A549 (cell line): ENCODE data around the gene ROBO1.

Experiments used
- CHD4 ChIP-seq: fragments of 200-600 bp; sonication (generic); IDR thresholded peaks from 2 replicates; pipeline ENCODE4 v1.6.1; 2016; ENCODE audit warnings: antibody characterized with exemption, mild to moderate bottlenecking, borderline replicate concordance
- CTCF ChIP-seq: fragments of >200 bp; sonication (Bioruptor Twin); formaldehyde crosslinking; IDR thresholded peaks from 3 replicates; pipeline ENCODE4 v1.5.1; 2016
- HES2 ChIP-seq: fragments of >200 bp; sonication (Bioruptor Twin); formaldehyde crosslinking; IDR thresholded peaks from 2 replicates; pipeline ENCODE4 v1.6.1; 2016
- MAX ChIP-seq: IDR thresholded peaks from 2 replicates; pipeline ENCODE4 v1.6.1; 2012
- MYC ChIP-seq: IDR thresholded peaks from 2 replicates; pipeline ENCODE4 v1.6.1; 2012; ENCODE audit warnings: mild to moderate bottlenecking, inconsistent platforms, low read length, improper control_type of control experiment, borderline replicate concordance
- POLR2A ChIP-seq: IDR thresholded peaks from 2 replicates; pipeline ENCODE4 v1.6.1; 2012; ENCODE audit warnings: mild to moderate bottlenecking, low read length
- RFX5 ChIP-seq: fragments of 450-650 bp; IDR thresholded peaks from 2 replicates; pipeline ENCODE4 v1.7.1; 2014; ENCODE audit warnings: antibody characterized with exemption, mild to moderate bottlenecking, moderate library complexity
- SREBF2 ChIP-seq: fragments of 450-650 bp; IDR thresholded peaks from 2 replicates; pipeline ENCODE4 v1.6.1; 2014; ENCODE audit warnings: mild to moderate bottlenecking, moderate library complexity
- USF2 ChIP-seq: fragments of 450-650 bp; IDR thresholded peaks from 2 replicates; pipeline ENCODE4 v1.6.1; 2014; ENCODE audit warnings: antibody characterized with exemption

- TF ChIP-seq POLR2A (no peak), HES2 (no peak), SREBF2 (no peak), MYC (no peak), USF2 (no peak), CHD4 (no peak), CTCF (no peak), MAX (no peak), RFX5 (no peak)
Observed at GRCh38 chr3:78764634-78765033, 1003.2 kb downstream of the ROBO1 start.
